IgD-negative memory B cell (primary cell): ENCODE results near the gene CACNA2D3. TPM values are rescaled to one million over a fixed set of nuclear protein-coding genes. Genes with fewer than 3 reads are reported as not detected.

Source experiments
- H3K27ac Mint-ChIP-seq, 3 donors: one replicate each; pipeline ENCODE4 v1.8.0; 2020 to 2022; ENCODE audit warnings: mild to moderate bottlenecking in 3 of 3, mixed read lengths in 3 of 3, moderate library complexity in 1 of 3
- H3K27me3 Mint-ChIP-seq: one replicate; pipeline ENCODE4 v1.8.0; 2021; ENCODE audit warnings: mixed read lengths
- H3K36me3 Mint-ChIP-seq: one replicate; pipeline ENCODE4 v1.8.0; 2020; ENCODE audit warnings: mild to moderate bottlenecking, mixed read lengths
- H3K4me1 Mint-ChIP-seq, 3 donors: one replicate each; pipeline ENCODE4 v1.8.0; 2020 to 2022; ENCODE audit warnings: mixed read lengths in 3 of 3, mild to moderate bottlenecking in 1 of 3
- H3K4me3 Mint-ChIP-seq, 4 donors: one replicate each; pipeline ENCODE4 v1.8.0; 2020 to 2022; ENCODE audit warnings: mild to moderate bottlenecking in 4 of 4, mixed read lengths in 4 of 4, moderate library complexity in 3 of 4
- H3K9me3 Mint-ChIP-seq, 3 donors: one replicate each; pipeline ENCODE4 v1.8.0; 2020 to 2021; ENCODE audit warnings: mixed read lengths in 3 of 3, mild to moderate bottlenecking in 1 of 3
- polyA plus RNA-seq: library from polyadenylated mRNA; unstranded; fragments of 300-500 nt; fragmentation: Illumina TruSeq; gene quantifications from one replicate; pipeline ENCODE4 v1.2.3, GENCODE V29; 2021

CACNA2D3 gene
- polyA plus RNA-seq, 1 donor from 2014 or later: not detected

GRCh38 chr3:54830658-54831057, 708.3 kb downstream of the CACNA2D3 start:
- H3K9me3 Mint-ChIP-seq: peaks cover 0 to 6% (median 5%) of the 10 kb centered on the region in 3 donors
- peaks cover 1% of the 10 kb centered on the region for H3K27me3 Mint-ChIP-seq
- no peaks in the 10 kb centered on the region for H3K36me3 Mint-ChIP-seq
- H3K4me1 Mint-ChIP-seq: no peaks in the 10 kb centered on the region
- no peak overlapping the region for H3K4me3 Mint-ChIP-seq
- no peak overlapping the region for H3K27ac Mint-ChIP-seq

DNA sequence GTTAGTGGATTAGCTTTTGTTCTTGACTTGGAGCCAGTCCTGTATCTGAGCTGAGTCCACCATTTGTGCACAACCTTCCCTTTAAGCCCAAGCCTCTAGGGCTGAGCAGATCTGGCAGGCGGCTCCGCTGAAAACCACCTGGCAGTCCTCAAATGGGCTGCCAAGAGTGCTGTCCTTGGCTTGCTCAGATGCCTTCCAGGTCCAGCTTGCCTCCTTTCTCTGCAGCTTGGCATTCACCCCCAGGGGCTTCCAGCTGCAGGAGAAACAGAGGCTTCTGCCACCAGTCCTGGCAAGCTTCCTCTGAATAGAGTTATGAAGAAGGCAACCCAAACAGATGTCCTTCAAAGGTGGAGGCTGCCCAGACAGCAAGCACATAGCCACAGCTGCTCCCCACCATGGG, 708.8 kb downstream of the CACNA2D3 start:
- Mint-ChIP-seq H3K27ac (no peak overlapping the region), H3K9me3 (peaks cover 0 to 6% (median 5%) of the 10 kb centered on the region in 3 donors)

GRCh38 chr3:54832876-54833275, 710.5 kb downstream of the CACNA2D3 start:
- no peak overlapping the region for H3K4me3 Mint-ChIP-seq
- no peak overlapping the region for H3K27ac Mint-ChIP-seq
- H3K36me3 Mint-ChIP-seq: no peaks in the 10 kb centered on the region
- H3K9me3 Mint-ChIP-seq: peaks cover 0 to 7% (median 6%) of the 10 kb centered on the region in 3 donors
- peaks cover 1% of the 10 kb centered on the region for H3K27me3 Mint-ChIP-seq
- no peaks in the 10 kb centered on the region for H3K4me1 Mint-ChIP-seq

More for the DNA sequence above, 708.8 kb downstream of the CACNA2D3 start:
- H3K4me1 Mint-ChIP-seq: no peaks in the 10 kb centered on the region
- peaks cover 1% of the 10 kb centered on the region for H3K27me3 Mint-ChIP-seq
- no peak overlapping the region for H3K4me3 Mint-ChIP-seq
- no peaks in the 10 kb centered on the region for H3K36me3 Mint-ChIP-seq

GRCh38 chr3:54835701-54836100, 713.3 kb downstream of the CACNA2D3 start:
- H3K36me3 Mint-ChIP-seq: no peaks in the 10 kb centered on the region
- H3K4me3 Mint-ChIP-seq: no peak overlapping the region
- H3K9me3 Mint-ChIP-seq: peaks cover 0 to 3% (median 2%) of the 10 kb centered on the region in 3 donors
- H3K27me3 Mint-ChIP-seq: peaks cover 1% of the 10 kb centered on the region
- no peak overlapping the region for H3K27ac Mint-ChIP-seq
- H3K4me1 Mint-ChIP-seq: no peaks in the 10 kb centered on the region

DNA sequence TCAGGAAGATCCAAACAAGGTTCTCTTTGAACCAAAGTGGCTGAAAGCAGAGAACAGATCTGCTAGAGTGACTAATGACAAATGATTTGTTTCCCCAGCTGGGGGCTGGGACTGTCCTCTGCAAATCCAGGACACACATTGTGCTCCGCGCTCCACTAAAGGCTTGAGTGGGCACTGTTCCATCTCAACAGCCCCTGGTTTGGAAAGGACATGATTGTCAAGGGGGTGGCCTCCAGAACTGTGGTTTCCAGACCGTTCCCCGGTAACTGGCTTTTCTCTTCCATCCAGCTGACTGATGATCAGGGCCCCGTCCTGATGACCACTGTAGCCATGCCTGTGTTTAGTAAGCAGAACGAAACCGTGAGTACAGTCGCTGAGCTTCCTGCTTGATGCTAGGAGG, 714.5 kb downstream of the CACNA2D3 start:
- Mint-ChIP-seq H3K4me1 (no peaks in the 10 kb centered on the region), H3K27ac (no peak overlapping the region), H3K27me3 (peaks cover 1% of the 10 kb centered on the region), H3K36me3 (no peaks in the 10 kb centered on the region), H3K4me3 (no peak overlapping the region), H3K9me3 (peaks cover 0 to 3% (median 2%) of the 10 kb centered on the region in 3 donors)

GRCh38 chr3:54837964-54838363, 715.6 kb downstream of the CACNA2D3 start:
- Mint-ChIP-seq H3K27ac (no peak overlapping the region), H3K36me3 (no peaks in the 10 kb centered on the region), H3K4me1 (no peaks in the 10 kb centered on the region), H3K9me3 (peaks cover 0 to 3% (median 2%) of the 10 kb centered on the region in 3 donors), H3K4me3 (no peak overlapping the region), H3K27me3 (peaks cover 1% of the 10 kb centered on the region)

DNA sequence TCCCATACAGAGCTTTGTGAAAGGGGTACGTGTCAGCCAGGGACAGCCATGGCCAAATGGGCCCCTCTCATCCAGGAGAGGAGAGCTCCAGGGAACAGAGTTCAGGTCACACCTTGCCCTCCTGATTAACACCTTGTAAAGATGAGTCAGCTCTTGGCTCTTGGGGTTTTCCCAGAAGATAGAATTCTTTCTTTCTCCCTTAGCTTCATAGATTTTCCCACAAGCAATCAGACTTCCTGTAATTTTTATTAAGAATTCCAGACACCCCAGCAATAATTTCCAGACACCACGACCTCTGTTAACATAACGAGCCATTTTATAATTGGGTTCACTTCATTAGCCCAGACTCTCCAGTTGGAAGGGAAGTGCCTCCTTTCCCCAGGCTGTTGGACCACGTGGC, 719.1 kb downstream of the CACNA2D3 start:
- Mint-ChIP-seq H3K4me1 (no peaks in the 10 kb centered on the region), H3K9me3 (peaks cover 0 to 2% (median 0%) of the 10 kb centered on the region in 3 donors), H3K36me3 (no peaks in the 10 kb centered on the region), H3K27ac (no peak overlapping the region), H3K27me3 (peaks cover 1% of the 10 kb centered on the region), H3K4me3 (no peak overlapping the region)

GRCh38 chr3:54843352-54843751, 721.0 kb downstream of the CACNA2D3 start:
- H3K4me3 Mint-ChIP-seq: no peak overlapping the region
- H3K27me3 Mint-ChIP-seq: peaks cover 1% of the 10 kb centered on the region
- H3K4me1 Mint-ChIP-seq: no peaks in the 10 kb centered on the region
- no peaks in the 10 kb centered on the region for H3K36me3 Mint-ChIP-seq
- no peaks in the 10 kb centered on the region for H3K9me3 Mint-ChIP-seq
- no peak overlapping the region for H3K27ac Mint-ChIP-seq

DNA sequence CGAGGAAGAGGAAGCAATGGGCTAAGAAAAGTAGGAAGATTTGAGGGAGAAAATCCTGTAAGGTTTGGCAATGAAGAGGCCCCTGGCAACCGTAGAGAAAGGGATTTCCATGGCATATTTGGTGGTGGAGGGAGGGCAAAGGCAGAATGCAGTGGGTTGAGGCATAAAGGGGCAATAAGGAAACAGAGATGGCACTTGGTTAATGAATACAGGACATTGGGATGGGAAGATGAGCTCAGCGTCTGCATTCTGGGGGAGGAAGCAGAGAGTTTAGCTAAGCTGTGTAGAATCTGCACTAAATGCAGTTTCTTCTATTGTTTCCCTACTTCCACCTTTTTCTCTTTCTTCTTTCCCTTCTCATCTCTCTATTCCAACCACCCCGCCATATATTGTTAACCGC, 721.9 kb downstream of the CACNA2D3 start:
- Mint-ChIP-seq H3K27me3 (peaks cover 1% of the 10 kb centered on the region), H3K36me3 (no peaks in the 10 kb centered on the region), H3K4me1 (no peaks in the 10 kb centered on the region), H3K27ac (no peak overlapping the region), H3K9me3 (no peaks in the 10 kb centered on the region), H3K4me3 (no peak overlapping the region)

GRCh38 chr3:54845011-54845410, 722.7 kb downstream of the CACNA2D3 start:
- peaks cover 1% of the 10 kb centered on the region for H3K27me3 Mint-ChIP-seq
- no peaks in the 10 kb centered on the region for H3K4me1 Mint-ChIP-seq
- no peak overlapping the region for H3K4me3 Mint-ChIP-seq
- H3K27ac Mint-ChIP-seq: no peak overlapping the region
- H3K9me3 Mint-ChIP-seq: no peaks in the 10 kb centered on the region
- no peaks in the 10 kb centered on the region for H3K36me3 Mint-ChIP-seq

DNA sequence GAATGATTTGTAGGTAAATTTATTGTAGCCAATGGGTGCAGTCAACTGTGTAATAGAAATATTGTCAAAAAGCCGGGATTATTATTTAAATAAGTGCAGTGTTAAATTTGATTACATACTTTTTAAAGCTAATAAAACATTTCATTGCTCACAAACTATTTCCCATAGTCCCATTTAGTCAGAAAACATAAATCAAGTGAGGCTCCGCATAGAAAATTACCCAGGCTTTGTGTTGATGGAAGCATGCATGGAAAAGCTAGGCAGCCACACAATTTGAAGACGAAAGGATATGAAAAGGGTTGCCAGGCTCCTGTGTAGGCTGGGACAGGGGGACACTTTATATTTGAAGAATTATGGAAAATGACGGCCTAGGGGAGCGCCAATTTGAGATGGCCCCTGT, 723.2 kb downstream of the CACNA2D3 start:
- Mint-ChIP-seq H3K4me1 (no peaks in the 10 kb centered on the region), H3K9me3 (no peaks in the 10 kb centered on the region)

DNA sequence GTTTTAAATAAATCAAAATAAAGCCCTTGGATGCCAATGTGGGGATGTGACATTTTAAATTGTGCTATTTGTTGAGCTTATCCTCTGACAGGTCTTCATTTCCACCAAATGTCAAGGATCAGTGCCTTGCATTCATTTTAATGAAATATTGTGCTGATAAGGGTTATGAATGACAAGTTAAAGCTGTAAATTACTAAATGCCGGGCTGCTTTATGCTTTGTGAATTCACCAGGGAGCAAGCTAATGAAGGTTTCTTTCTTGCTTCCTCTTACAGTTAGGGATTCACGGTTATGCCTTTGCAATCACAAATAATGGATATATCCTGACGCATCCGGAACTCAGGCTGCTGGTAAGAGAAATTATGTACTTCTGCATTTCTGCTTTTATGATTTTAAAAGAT, 723.8 kb downstream of the CACNA2D3 start:
- H3K4me3 Mint-ChIP-seq: no peak overlapping the region
- peaks cover 3% of the 10 kb centered on the region for H3K27me3 Mint-ChIP-seq
- no peaks in the 10 kb centered on the region for H3K36me3 Mint-ChIP-seq
- H3K9me3 Mint-ChIP-seq: no peaks in the 10 kb centered on the region
- H3K27ac Mint-ChIP-seq: no peak overlapping the region
- H3K4me1 Mint-ChIP-seq: no peaks in the 10 kb centered on the region

More for the DNA sequence above, 723.2 kb downstream of the CACNA2D3 start:
- Mint-ChIP-seq H3K36me3 (no peaks in the 10 kb centered on the region), H3K27me3 (peaks cover 3% of the 10 kb centered on the region), H3K27ac (no peak overlapping the region), H3K4me3 (no peak overlapping the region)

- no peaks in the 10 kb centered on the region for H3K36me3 Mint-ChIP-seq
- H3K27ac Mint-ChIP-seq: no peak overlapping the region
- H3K9me3 Mint-ChIP-seq: no peaks in the 10 kb centered on the region
- H3K4me1 Mint-ChIP-seq: no peaks in the 10 kb centered on the region
- no peak overlapping the region for H3K4me3 Mint-ChIP-seq
- peaks cover 3% of the 10 kb centered on the region for H3K27me3 Mint-ChIP-seq
These were observed 725.0 kb downstream of the CACNA2D3 start for GRCh38 chr3:54847361-54847760.

GRCh38 chr3:54849360-54849759, 727.0 kb downstream of the CACNA2D3 start:
- Mint-ChIP-seq H3K27me3 (peaks cover 1% of the 10 kb centered on the region), H3K27ac (no peak overlapping the region), H3K9me3 (no peaks in the 10 kb centered on the region), H3K4me1 (no peaks in the 10 kb centered on the region), H3K36me3 (no peaks in the 10 kb centered on the region), H3K4me3 (no peak overlapping the region)

- Mint-ChIP-seq H3K4me3 (no peak overlapping the region), H3K36me3 (no peaks in the 10 kb centered on the region), H3K9me3 (no peaks in the 10 kb centered on the region), H3K27me3 (peaks cover 1% of the 10 kb centered on the region), H3K27ac (no peak overlapping the region), H3K4me1 (no peaks in the 10 kb centered on the region)
These were observed 728.2 kb downstream of the CACNA2D3 start for GRCh38 chr3:54850484-54851018.

DNA sequence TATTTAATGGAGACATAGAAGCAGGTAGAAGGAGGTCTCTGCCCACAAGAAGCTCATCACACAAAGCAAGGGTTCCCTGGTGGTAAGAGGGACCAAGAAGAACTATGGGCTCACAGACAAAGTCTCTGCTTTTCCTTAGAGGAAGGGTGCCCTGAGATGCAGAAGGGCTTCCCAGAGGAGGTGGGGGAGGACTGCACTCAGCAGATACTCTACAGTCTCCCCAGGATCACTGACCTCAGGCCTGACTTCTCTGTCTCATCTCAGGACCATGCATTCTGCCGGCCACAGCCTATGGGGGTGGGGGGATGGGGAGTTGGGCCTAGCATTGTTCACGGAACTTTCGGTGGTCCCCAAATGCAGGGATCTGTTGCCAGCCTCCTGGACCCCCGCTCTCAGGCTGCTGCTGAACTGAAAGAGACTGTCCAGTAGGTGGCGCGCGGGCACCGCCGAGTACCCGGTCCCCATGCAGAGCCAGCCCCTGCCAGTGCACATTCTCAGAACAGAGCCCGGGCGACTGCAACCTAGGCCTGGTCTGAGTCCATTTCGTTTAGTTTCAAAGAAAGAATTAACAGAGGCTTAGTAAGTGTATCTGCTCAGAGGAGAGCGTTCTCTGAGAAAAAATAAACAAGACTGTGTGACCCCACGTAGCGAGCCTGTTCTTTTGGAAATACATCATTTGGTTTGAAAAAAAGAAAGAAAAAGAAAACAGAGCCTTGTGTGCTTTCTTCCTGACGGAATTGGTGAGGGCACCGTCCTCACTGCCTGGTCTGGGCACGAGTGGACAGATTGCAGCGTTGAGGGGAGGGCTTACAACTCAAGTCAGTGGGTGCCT, 731.4 kb downstream of the CACNA2D3 start:
- H3K27me3 Mint-ChIP-seq: peaks cover 1% of the 10 kb centered on the region
- no peak overlapping the region for H3K4me3 Mint-ChIP-seq
- no peak overlapping the region for H3K27ac Mint-ChIP-seq
- H3K36me3 Mint-ChIP-seq: no peaks in the 10 kb centered on the region
- no peaks in the 10 kb centered on the region for H3K4me1 Mint-ChIP-seq
- no peaks in the 10 kb centered on the region for H3K9me3 Mint-ChIP-seq
